HEK293 (cell line): ENCODE measurements around the gene MTARC2.

ENCODE experiments used
- CTCF ChIA-PET: fragments of 350-600 bp; formaldehyde crosslinking; extraction: SDS; loops from one replicate; lab custom pipeline; 2021; ENCODE audit warnings: antibody characterized with exemption; lab: Yijun Ruan, JAX
- POLR2A ChIA-PET: fragments of 300-600 bp; formaldehyde crosslinking; extraction: SDS; loops from one replicate; lab custom pipeline; 2020; ENCODE audit warnings: antibody characterized with exemption, inconsistent platforms; lab: Yijun Ruan, JAX
- H3K27ac ChIP-seq: fragments of 200-500 bp; sonication (Bioruptor generic); 2 replicates; pipeline ENCODE4 v1.5.1; 2014; ENCODE audit warnings: low read depth, low read length, control low read depth, inconsistent platforms; ENCODE audit errors: extremely low read depth
- H3K36me3 ChIP-seq, 2 experiments: fragments of 200-500 bp in 1 of 2; sonication (Bioruptor generic) in 1 of 2; 1 replicate in 1 of 2; 2 replicates in 1 of 2; pipeline ENCODE4 v1.5.1; 2014 to 2017; ENCODE audit warnings: inconsistent platforms in 2 of 2, low read length in 2 of 2; ENCODE audit not compliant: control insufficient read depth in 2 of 2, insufficient read depth in 1 of 2
- H3K4me1 ChIP-seq: fragments of 200-500 bp; sonication (Bioruptor generic); 2 replicates; pipeline ENCODE4 v1.5.1; 2014; ENCODE audit warnings: mild to moderate bottlenecking, low read length, inconsistent platforms; ENCODE audit not compliant: control insufficient read depth, insufficient read depth
- H3K4me3 ChIP-seq: 2 replicates; pipeline ENCODE4 v1.5.1; 2011; ENCODE audit warnings: low read depth, mild to moderate bottlenecking, control low read depth, low read length, moderate library complexity
- H3K9me3 ChIP-seq: fragments of 200-500 bp; sonication (Bioruptor generic); 2 replicates; pipeline ENCODE4 v1.5.1; 2014; ENCODE audit warnings: low read depth, low read length, inconsistent platforms; ENCODE audit not compliant: control insufficient read depth, insufficient read depth
- GLIS2 ChIP-seq: fragments of 450-650 bp; formaldehyde crosslinking; IDR thresholded peaks from 2 replicates; pipeline ENCODE4 v1.5.1; 2016; ENCODE audit warnings: missing biosample characterization, missing genetic modification characterization
- REPIN1 ChIP-seq: fragments of 450-650 bp; formaldehyde crosslinking; IDR thresholded peaks from 2 replicates; pipeline ENCODE4 v1.5.1; 2017; ENCODE audit warnings: missing biosample characterization, missing genetic modification characterization, low read depth
- TCF7L2 ChIP-seq: IDR thresholded peaks from 2 replicates; pipeline ENCODE4 v1.6.1; 2011; ENCODE audit warnings: low read depth, mild to moderate bottlenecking, inconsistent platforms, low read length, moderate library complexity, borderline replicate concordance
- ZNF140 ChIP-seq: fragments of 450-650 bp; formaldehyde crosslinking; IDR thresholded peaks from 2 replicates; pipeline ENCODE4 v1.5.1; 2016; ENCODE audit warnings: missing biosample characterization, missing genetic modification characterization
- ZNF146 ChIP-seq: fragments of 450-650 bp; formaldehyde crosslinking; IDR thresholded peaks from 2 replicates; pipeline ENCODE4 v1.5.1; 2016; ENCODE audit warnings: missing biosample characterization, missing genetic modification characterization
- ZNF19 ChIP-seq: fragments of 450-650 bp; formaldehyde crosslinking; IDR thresholded peaks from 2 replicates; pipeline ENCODE4; 2016; ENCODE audit warnings: missing biosample characterization, missing genetic modification characterization, low read depth
- ZNF23 ChIP-seq: fragments of 450-650 bp; formaldehyde crosslinking; IDR thresholded peaks from 2 replicates; pipeline ENCODE4 v1.5.1; 2016; ENCODE audit warnings: missing biosample characterization, missing genetic modification characterization, borderline replicate concordance
- ZNF302 ChIP-seq: fragments of 450-650 bp; formaldehyde crosslinking; IDR thresholded peaks from 2 replicates; pipeline ENCODE4 v1.5.1; 2016; ENCODE audit warnings: missing biosample characterization, missing genetic modification characterization, low read depth
- ZNF514 ChIP-seq: fragments of 450-650 bp; formaldehyde crosslinking; IDR thresholded peaks from 2 replicates; pipeline ENCODE4 v1.5.1; 2016; ENCODE audit warnings: missing biosample characterization, missing genetic modification characterization
- ZNF529 ChIP-seq: fragments of 450-650 bp; formaldehyde crosslinking; IDR thresholded peaks from 2 replicates; pipeline ENCODE4 v1.5.1; 2017; ENCODE audit warnings: missing genetic modification characterization, missing biosample characterization; ENCODE audit not compliant: insufficient replicate concordance
- ZNF548 ChIP-seq: fragments of 450-650 bp; formaldehyde crosslinking; IDR thresholded peaks from 2 replicates; pipeline ENCODE4 v1.5.1; 2016; ENCODE audit warnings: missing biosample characterization, missing genetic modification characterization
- ZNF560 ChIP-seq: fragments of 450-650 bp; formaldehyde crosslinking; IDR thresholded peaks from 2 replicates; pipeline ENCODE4 v1.5.1; 2017; ENCODE audit warnings: missing biosample characterization, missing genetic modification characterization, borderline replicate concordance
- ZNF623 ChIP-seq: fragments of 450-650 bp; formaldehyde crosslinking; IDR thresholded peaks from 2 replicates; pipeline ENCODE4 v1.5.1; 2016; ENCODE audit warnings: missing biosample characterization, missing genetic modification characterization
- ZNF777 ChIP-seq: fragments of 450-650 bp; formaldehyde crosslinking; IDR thresholded peaks from 2 replicates; pipeline ENCODE4 v1.5.1; 2017; ENCODE audit warnings: missing biosample characterization, missing genetic modification characterization, borderline replicate concordance
- ZSCAN16 ChIP-seq: fragments of 450-650 bp; formaldehyde crosslinking; IDR thresholded peaks from 2 replicates; pipeline ENCODE4 v1.5.1; 2016; ENCODE audit warnings: missing biosample characterization, missing genetic modification characterization
- TF ChIP-seq, protein P1 (sequence below): fragments of 450-650 bp; formaldehyde crosslinking; IDR thresholded peaks from 2 replicates; pipeline ENCODE4 v1.5.1; 2016; ENCODE audit warnings: missing biosample characterization, missing genetic modification characterization
- TF ChIP-seq, protein P2 (sequence below): fragments of 450-650 bp; formaldehyde crosslinking; optimal IDR thresholded peaks from 2 replicates; pipeline ENCODE3; 2016; ENCODE audit warnings: missing biosample characterization, mild to moderate bottlenecking, missing genetic modification characterization
- TF ChIP-seq, protein P3 (sequence below): fragments of 450-650 bp; formaldehyde crosslinking; IDR thresholded peaks from 2 replicates; pipeline ENCODE4 v1.5.1; 2016; ENCODE audit warnings: missing biosample characterization, missing genetic modification characterization, borderline replicate concordance
- TF ChIP-seq, protein P4 (sequence below): fragments of 450-650 bp; formaldehyde crosslinking; IDR thresholded peaks from 2 replicates; pipeline ENCODE4 v1.5.1; 2016; ENCODE audit warnings: missing biosample characterization, missing genetic modification characterization

MTARC2 gene

DNA sequence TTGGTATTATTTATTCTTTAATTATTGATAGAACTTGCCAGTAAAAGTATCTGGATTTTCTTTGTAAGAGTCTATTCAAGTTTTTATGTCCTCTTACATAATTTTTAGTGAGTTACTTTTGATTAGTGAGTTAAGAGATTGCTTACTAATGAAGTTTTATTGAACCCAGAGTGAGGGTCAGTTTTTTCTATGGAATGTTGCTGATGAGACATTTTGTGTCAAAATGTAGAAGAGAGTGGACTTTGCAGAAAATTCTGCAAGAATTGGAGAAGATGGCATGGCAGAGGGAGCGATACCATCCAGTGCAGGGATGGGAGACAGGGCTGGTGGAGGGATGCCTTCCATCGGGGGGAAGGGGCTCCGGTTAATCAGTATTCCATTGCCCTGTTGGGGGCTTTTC lies 11.0 kb downstream of the MTARC2 start:
- H3K36me3 ChIP-seq: peaks cover 20 to 66% of the 10 kb centered on the region in 2 experiments
- CTCF ChIA-PET: interaction anchor here (1.0 kb wide), 2 partner anchors 16 to 18 kb away, joined by 4 to 5 read pairs; no protein-coding TSS in a partner anchor
- no peak for TF ChIP-seq ZNF560 (tag by site-specific recombination)
- no peak for TF ChIP-seq ZNF623 (tag by site-specific recombination)
- TF ChIP-seq ZNF548: no peak
- TF ChIP-seq REPIN1: no peak
- TF ChIP-seq, protein P1, sequence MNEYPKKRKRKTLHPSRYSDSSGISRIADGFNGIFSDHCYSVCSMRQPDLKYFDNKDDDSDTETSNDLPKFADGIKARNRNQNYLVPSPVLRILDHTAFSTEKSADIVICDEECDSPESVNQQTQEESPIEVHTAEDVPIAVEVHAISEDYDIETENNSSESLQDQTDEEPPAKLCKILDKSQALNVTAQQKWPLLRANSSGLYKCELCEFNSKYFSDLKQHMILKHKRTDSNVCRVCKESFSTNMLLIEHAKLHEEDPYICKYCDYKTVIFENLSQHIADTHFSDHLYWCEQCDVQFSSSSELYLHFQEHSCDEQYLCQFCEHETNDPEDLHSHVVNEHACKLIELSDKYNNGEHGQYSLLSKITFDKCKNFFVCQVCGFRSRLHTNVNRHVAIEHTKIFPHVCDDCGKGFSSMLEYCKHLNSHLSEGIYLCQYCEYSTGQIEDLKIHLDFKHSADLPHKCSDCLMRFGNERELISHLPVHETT (tag by site-specific recombination): no peak
- TF ChIP-seq ZNF140: no peak
- TF ChIP-seq, protein P2, sequence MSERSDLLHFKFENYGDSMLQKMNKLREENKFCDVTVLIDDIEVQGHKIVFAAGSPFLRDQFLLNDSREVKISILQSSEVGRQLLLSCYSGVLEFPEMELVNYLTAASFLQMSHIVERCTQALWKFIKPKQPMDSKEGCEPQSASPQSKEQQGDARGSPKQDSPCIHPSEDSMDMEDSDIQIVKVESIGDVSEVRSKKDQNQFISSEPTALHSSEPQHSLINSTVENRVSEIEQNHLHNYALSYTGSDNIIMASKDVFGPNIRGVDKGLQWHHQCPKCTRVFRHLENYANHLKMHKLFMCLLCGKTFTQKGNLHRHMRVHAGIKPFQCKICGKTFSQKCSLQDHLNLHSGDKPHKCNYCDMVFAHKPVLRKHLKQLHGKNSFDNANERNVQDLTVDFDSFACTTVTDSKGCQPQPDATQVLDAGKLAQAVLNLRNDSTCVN (tag by site-specific recombination): no peak
- TF ChIP-seq ZNF19 (tag by site-specific recombination): no peak
- no peak for TF ChIP-seq TCF7L2
- TF ChIP-seq ZNF777 (tag by site-specific recombination): no peak
- TF ChIP-seq, protein P3, sequence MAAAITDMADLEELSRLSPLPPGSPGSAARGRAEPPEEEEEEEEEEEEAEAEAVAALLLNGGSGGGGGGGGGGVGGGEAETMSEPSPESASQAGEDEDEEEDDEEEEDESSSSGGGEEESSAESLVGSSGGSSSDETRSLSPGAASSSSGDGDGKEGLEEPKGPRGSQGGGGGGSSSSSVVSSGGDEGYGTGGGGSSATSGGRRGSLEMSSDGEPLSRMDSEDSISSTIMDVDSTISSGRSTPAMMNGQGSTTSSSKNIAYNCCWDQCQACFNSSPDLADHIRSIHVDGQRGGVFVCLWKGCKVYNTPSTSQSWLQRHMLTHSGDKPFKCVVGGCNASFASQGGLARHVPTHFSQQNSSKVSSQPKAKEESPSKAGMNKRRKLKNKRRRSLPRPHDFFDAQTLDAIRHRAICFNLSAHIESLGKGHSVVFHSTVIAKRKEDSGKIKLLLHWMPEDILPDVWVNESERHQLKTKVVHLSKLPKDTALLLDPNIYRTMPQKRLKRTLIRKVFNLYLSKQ: no peak
- TF ChIP-seq GLIS2 (tag by site-specific recombination): no peak
- no peak for TF ChIP-seq ZNF514 (tag by site-specific recombination)
- TF ChIP-seq ZNF23 (tag by site-specific recombination): no peak
- TF ChIP-seq, protein P4, sequence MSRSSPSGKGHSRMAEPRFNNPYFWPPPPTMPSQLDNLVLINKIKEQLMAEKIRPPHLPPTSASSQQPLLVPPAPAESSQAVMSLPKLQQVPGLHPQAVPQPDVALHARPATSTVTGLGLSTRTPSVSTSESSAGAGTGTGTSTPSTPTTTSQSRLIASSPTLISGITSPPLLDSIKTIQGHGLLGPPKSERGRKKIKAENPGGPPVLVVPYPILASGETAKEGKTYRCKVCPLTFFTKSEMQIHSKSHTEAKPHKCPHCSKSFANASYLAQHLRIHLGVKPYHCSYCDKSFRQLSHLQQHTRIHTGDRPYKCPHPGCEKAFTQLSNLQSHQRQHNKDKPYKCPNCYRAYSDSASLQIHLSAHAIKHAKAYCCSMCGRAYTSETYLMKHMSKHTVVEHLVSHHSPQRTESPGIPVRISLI (tag by site-specific recombination): no peak
- no peak for TF ChIP-seq ZSCAN16 (tag by site-specific recombination)
- no peaks in the 10 kb centered on the region for H3K9me3 ChIP-seq
- H3K4me3 ChIP-seq: no peak overlapping the region
- POLR2A ChIA-PET: interaction anchor here (1.0 kb wide), 1 partner anchor 11 kb away, joined by 4 read pairs; the partner anchor contains the start of gene MTARC2
- no peak overlapping the region for H3K27ac ChIP-seq
- H3K4me1 ChIP-seq: no peaks in the 10 kb centered on the region

DNA sequence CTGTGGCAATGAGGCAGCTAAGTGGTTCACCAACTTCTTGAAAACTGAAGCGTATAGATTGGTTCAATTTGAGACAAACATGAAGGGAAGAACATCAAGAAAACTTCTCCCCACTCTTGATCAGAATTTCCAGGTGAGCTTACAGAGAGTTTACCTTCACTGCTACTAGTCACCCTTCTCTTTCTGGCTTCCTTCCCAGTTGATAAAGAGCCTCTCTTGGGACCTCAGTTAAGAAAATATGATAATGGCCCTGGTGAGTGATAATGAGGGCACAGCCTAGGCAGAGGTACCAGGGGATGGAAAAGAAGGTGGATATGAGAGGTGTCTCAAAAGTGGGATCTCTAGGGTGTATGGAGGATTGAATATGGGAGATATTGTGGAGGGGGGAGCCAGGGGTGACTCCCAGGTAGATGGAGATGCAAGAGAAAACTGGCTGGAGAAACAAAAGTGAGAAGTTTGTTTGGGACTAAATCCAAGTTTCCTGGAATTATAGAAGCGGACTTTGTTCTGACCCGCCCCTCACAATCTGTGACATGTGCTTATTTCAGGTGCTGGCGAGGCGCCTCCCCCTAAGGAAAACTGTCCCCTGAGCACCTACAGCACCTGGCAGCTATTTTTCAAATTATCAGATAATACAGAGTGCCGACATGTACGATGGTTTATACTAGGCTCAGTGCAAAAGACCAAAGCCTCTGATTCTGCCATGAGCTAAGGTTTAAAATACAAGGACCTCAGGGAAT lies 13.7 kb downstream of the MTARC2 start:
- H3K27ac ChIP-seq: no peak overlapping the region
- no peaks in the 10 kb centered on the region for H3K9me3 ChIP-seq
- POLR2A ChIA-PET: interaction anchor here (1.1 kb wide), 1 partner anchor 25 kb away, joined by 3 read pairs; the partner anchor contains the start of gene MTARC1
- no peaks in the 10 kb centered on the region for H3K4me1 ChIP-seq
- CTCF ChIA-PET: interaction anchor here (0.6 to 4.0 kb wide), 4 partner anchors 14 to 34 kb away, joined by 3 to 29 read pairs (median 3); no protein-coding TSS in a partner anchor
- TF ChIP-seq ZNF302 (tag by site-specific recombination): no peak
- no peak for TF ChIP-seq ZNF146 (tag by site-specific recombination)
- no peak for TF ChIP-seq ZNF529 (tag by site-specific recombination)
- peaks cover 14 to 53% of the 10 kb centered on the region in 2 experiments for H3K36me3 ChIP-seq
- no peak overlapping the region for H3K4me3 ChIP-seq
